Mesothelial cell of epicardium (in vitro differentiated cells): Measurements from ENCODE around the gene NSDHL. TPM values are rescaled to one million over a fixed set of nuclear protein-coding genes. Genes with fewer than 3 reads are reported as not detected.

Source experiments
- DNase-seq, 2 experiments: peaks; one replicate each; pipeline ENCODE4 v3.0.0; 2021; ENCODE audit warnings: low spot score in 2 of 2; ENCODE audit not compliant: unreplicated experiment in 2 of 2
- H3K27ac Mint-ChIP-seq: 2 replicates; pipeline ENCODE4 v1.8.0; 2021; ENCODE audit warnings: mixed read lengths
- H3K27me3 Mint-ChIP-seq: 2 replicates; pipeline ENCODE4 v1.8.0; 2021; ENCODE audit warnings: low read depth, mixed read lengths
- H3K36me3 Mint-ChIP-seq: 2 replicates; pipeline ENCODE4 v1.8.0; 2021; ENCODE audit warnings: mixed read lengths
- H3K4me1 Mint-ChIP-seq: 2 replicates; pipeline ENCODE4 v1.8.0; 2021; ENCODE audit warnings: mixed read lengths
- H3K4me3 Mint-ChIP-seq: 2 replicates; pipeline ENCODE4 v1.8.0; 2021; ENCODE audit warnings: mild to moderate bottlenecking, moderate library complexity, mixed read lengths
- H3K9me3 Mint-ChIP-seq: 2 replicates; pipeline ENCODE4 v1.8.0; 2021; ENCODE audit warnings: mixed read lengths
- total RNA-seq: library from RNA; stranded (reverse); gene quantifications from 3 replicates; pipeline ENCODE4 v1.2.1, GENCODE V29; 2021
- TF ChIP-seq, protein P1 (sequence below): fragments of 200-600 bp; sonication (generic); IDR thresholded peaks from one replicate; pipeline ENCODE4 v1.5.0; 2021; ENCODE audit warnings: antibody characterized with exemption; ENCODE audit not compliant: unreplicated experiment

NSDHL gene
- total RNA-seq, 1 donor from 2014 or later, result 21.0 TPM

GRCh38 chrX:152886716-152887115, 55.9 kb downstream of the NSDHL start:
- no peak for DNase-seq
- Mint-ChIP-seq H3K27ac (no peak overlapping the region), H3K9me3 (peaks cover 28% of the 10 kb centered on the region), H3K4me1 (no peaks in the 10 kb centered on the region), H3K27me3 (peaks cover 5% of the 10 kb centered on the region), H3K36me3 (no peaks in the 10 kb centered on the region), H3K4me3 (no peak overlapping the region)
- TF ChIP-seq, protein P1, sequence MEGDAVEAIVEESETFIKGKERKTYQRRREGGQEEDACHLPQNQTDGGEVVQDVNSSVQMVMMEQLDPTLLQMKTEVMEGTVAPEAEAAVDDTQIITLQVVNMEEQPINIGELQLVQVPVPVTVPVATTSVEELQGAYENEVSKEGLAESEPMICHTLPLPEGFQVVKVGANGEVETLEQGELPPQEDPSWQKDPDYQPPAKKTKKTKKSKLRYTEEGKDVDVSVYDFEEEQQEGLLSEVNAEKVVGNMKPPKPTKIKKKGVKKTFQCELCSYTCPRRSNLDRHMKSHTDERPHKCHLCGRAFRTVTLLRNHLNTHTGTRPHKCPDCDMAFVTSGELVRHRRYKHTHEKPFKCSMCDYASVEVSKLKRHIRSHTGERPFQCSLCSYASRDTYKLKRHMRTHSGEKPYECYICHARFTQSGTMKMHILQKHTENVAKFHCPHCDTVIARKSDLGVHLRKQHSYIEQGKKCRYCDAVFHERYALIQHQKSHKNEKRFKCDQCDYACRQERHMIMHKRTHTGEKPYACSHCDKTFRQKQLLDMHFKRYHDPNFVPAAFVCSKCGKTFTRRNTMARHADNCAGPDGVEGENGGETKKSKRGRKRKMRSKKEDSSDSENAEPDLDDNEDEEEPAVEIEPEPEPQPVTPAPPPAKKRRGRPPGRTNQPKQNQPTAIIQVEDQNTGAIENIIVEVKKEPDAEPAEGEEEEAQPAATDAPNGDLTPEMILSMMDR, result no peak

- Mint-ChIP-seq H3K4me1 (peaks cover 21% of the 10 kb centered on the region), H3K27me3 (peaks cover 5% of the 10 kb centered on the region), H3K9me3 (peaks cover 26% of the 10 kb centered on the region), H3K4me3 (no peak overlapping the region), H3K36me3 (no peaks in the 10 kb centered on the region), H3K27ac (no peak overlapping the region)
- DNase-seq, result no peak
- TF ChIP-seq, protein P1, result no peak
These were observed 61.6 kb downstream of the NSDHL start for GRCh38 chrX:152892499-152892898.

DNA sequence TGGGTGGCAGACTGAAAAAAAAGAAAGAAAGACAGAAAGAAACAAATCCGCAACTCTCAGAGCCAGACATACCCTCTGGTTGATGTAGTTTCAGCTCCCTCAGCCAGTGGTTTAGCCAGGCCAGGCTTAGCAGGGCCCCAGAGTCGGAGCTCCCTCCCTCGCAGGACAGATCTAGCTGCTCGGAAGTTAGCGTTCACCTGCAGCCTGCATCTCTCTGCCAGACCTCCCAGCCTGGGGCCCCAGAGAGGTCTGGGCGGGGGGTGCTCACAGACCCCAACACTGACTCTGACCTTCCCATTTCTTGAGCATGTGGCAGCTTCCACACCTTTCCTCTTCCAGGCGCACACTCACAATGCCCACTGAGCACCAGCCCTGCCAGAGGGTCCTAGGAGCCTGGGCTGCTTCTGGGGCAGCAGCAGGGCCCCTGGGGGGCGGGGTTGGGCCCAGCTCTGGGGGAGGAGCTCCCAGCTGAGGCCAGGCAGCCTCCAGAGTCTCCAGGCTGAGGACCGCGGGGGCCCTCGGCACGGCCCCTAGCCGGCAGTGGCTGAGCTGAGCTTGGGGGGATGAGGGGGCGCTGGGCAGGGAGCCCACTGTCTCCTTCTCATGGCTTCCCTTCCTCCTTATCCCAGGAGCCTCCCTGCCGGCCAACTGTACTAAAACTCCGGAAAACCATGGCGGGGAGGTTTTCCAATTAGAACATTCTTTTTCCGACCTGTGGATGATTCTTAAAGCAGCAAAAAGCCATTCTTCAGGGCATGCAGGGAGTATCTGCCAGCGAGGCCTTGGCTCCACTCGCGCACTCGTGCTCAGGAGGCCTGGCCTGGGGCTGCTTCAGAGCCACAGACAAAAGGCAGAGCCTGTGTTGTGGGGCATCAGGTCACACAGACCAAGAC, 62.4 kb downstream of the NSDHL start:
- Mint-ChIP-seq H3K9me3 (peaks cover 25% of the 10 kb centered on the region), H3K4me3 (no peak overlapping the region), H3K36me3 (no peaks in the 10 kb centered on the region), H3K4me1 (peaks cover 21% of the 10 kb centered on the region), H3K27ac (peak overlapping the region; percentile 82), H3K27me3 (peaks cover 5% of the 10 kb centered on the region)
- TF ChIP-seq, protein P1, result no peak
- DNase-seq, result no peak

DNA sequence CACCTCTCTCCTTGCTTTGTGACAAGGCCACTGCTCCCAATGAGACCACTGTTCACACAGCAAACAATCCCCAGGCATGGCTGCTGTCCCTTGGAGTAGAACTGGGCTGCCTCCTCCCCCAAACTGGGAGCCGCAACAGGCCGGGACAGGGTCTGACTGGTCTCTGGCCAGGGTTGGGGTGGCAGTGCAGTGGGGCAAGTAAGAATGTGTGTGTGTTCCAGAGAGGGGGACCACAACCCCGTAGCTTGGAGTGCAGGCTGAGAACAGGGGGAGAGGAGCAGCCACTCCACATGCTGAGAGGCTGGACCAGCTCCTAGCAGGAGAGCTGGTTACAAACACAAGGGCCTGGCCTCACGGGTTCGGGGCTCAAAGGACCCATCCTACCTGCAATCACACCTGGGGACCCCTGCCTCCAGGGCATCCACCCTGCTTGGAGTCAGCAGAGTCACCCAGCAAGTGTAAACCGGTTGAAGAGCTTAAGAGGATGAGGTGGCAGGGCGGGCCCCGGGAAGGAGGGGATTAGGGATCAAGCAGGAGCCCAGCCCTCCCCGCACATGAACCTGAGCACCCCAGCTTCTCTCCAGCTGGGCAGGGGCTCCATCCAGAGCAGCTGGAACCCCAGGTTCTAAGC, 63.2 kb downstream of the NSDHL start:
- TF ChIP-seq, protein P1, result no peak
- Mint-ChIP-seq H3K36me3 (no peaks in the 10 kb centered on the region), H3K27ac (peak overlapping the region; percentile 82)

DNA sequence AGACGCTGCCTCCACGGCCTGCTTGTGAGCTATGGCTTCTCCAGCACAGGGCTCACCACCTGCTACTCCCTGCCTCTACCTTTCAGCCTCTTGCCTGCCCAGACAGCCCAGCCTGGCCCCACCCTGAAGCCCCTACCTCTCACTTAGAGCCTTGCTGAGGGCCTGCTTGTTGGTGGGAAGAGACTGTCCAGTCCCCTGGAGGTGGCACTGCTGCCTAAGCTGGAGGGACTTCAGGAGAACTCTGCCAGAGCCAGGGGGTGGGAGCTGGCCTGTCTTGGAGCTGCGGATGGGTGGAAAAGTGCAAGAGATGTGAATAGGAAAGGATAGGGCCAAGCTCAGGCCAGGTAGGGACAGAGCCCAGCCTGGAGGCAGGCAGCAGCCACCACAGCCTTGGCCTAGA, 64.3 kb downstream of the NSDHL start:
- DNase-seq, result no peak
- TF ChIP-seq, protein P1, result no peak
- no peaks in the 10 kb centered on the region for H3K36me3 Mint-ChIP-seq
- H3K9me3 Mint-ChIP-seq, result peaks cover 17% of the 10 kb centered on the region
- no peak overlapping the region for H3K4me3 Mint-ChIP-seq
- H3K27me3 Mint-ChIP-seq, result no peaks in the 10 kb centered on the region
- H3K27ac Mint-ChIP-seq, result no peak overlapping the region
- H3K4me1 Mint-ChIP-seq, result peaks cover 21% of the 10 kb centered on the region

More for the DNA sequence above, 63.2 kb downstream of the NSDHL start:
- Mint-ChIP-seq H3K27me3 (peaks cover 2% of the 10 kb centered on the region), H3K4me1 (peaks cover 21% of the 10 kb centered on the region), H3K9me3 (peaks cover 22% of the 10 kb centered on the region), H3K4me3 (no peak overlapping the region)
- DNase-seq, result no peak
